ENCODE results near the gene EPHA2.

DNA sequence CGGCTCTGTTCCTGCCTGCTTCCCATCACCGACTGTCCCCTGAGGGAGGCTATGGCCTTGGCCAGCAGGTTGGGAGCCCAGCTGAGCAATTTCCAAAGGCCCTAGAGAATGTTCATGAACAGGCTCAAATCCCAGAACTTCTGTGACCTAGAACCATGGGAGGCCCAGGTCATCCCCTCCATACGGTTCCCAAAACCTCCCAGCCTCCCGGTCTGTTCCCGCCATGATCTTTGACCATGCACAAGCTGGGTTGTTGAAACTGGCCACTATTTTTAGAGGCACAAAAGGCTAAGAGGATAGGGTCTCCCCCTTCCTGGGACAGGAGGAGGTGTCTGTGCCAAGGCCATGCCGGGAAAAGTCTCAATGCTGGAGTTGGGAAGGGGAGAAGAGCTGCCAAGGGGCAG lies 27.5 kb downstream of the EPHA2 start:
- TF ChIP-seq, protein P1, sequence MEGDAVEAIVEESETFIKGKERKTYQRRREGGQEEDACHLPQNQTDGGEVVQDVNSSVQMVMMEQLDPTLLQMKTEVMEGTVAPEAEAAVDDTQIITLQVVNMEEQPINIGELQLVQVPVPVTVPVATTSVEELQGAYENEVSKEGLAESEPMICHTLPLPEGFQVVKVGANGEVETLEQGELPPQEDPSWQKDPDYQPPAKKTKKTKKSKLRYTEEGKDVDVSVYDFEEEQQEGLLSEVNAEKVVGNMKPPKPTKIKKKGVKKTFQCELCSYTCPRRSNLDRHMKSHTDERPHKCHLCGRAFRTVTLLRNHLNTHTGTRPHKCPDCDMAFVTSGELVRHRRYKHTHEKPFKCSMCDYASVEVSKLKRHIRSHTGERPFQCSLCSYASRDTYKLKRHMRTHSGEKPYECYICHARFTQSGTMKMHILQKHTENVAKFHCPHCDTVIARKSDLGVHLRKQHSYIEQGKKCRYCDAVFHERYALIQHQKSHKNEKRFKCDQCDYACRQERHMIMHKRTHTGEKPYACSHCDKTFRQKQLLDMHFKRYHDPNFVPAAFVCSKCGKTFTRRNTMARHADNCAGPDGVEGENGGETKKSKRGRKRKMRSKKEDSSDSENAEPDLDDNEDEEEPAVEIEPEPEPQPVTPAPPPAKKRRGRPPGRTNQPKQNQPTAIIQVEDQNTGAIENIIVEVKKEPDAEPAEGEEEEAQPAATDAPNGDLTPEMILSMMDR (conservative IDR thresholded peaks at IDR 0.05; ENCODE audit: low read length) = no peak
- TF ChIP-seq EZH2phosphoT487 (IDR thresholded peaks at IDR 0.05; ENCODE audit: borderline replicate concordance, low read depth, low read length) = no peak

All from OCI-LY7 (cell line).